ENCODE data around the gene IMMT. TPM values are rescaled to one million over a fixed set of nuclear protein-coding genes. Genes with fewer than 3 reads are reported as not detected.
"Not testable (repeated sequence)": the region's sequence is repeated elsewhere in the genome, so short reads cannot be mapped to it uniquely, and the experiment has no call there.

Gene IMMT
- polyA plus RNA-seq, 1 experiment, result 69.2 TPM

GRCh38 chr2:86202702-86203101 is 7.4 kb upstream of the IMMT start:
- ChIA-PET POLR2A (no interaction called here), CTCF (interaction anchor here (1.1 to 1.4 kb wide), 2 partner anchors 18 kb away, joined by 3 to 6 read pairs; no protein-coding TSS in a partner anchor)
- Histone ChIP-seq H3K27ac (ENCODE audit: low read depth, low read length) (no peak overlapping the region), H3K27me3 (ENCODE audit: control insufficient read depth, insufficient read depth, low read length) (no peaks in the 10 kb centered on the region), H3K9me3 (ENCODE audit: control insufficient read depth, insufficient read depth, low read length) (no peaks in the 10 kb centered on the region), H3K4me3 (ENCODE audit: low read depth, low read length) (no peak overlapping the region)
- TF ChIP-seq CTCF (IDR thresholded peaks at IDR 0.05; ENCODE audit: low read depth, low read length), result no peak
- no peak for DNase-seq (ENCODE audit: low read depth, low spot score)

GRCh38 chr2:86202336-86202692 is 7.1 kb upstream of the IMMT start:
- TF ChIP-seq CTCF (IDR thresholded peaks at IDR 0.05; ENCODE audit: low read depth, low read length), result no peak
- POLR2A ChIA-PET, result no interaction called here
- no peaks in the 10 kb centered on the region for H3K9me3 ChIP-seq (ENCODE audit: control insufficient read depth, insufficient read depth, low read length)
- H3K27me3 ChIP-seq (ENCODE audit: control insufficient read depth, insufficient read depth, low read length), result no peaks in the 10 kb centered on the region
- H3K27ac ChIP-seq (ENCODE audit: low read depth, low read length), result no peak overlapping the region
- no peak overlapping the region for H3K4me3 ChIP-seq (ENCODE audit: low read depth, low read length)
- no peak for DNase-seq (ENCODE audit: low read depth, low spot score)
- CTCF ChIA-PET, result interaction anchor here (1.1 kb wide), 1 partner anchor 19 kb away, joined by 6 read pairs; no protein-coding TSS in a partner anchor

GRCh38 chr2:86201671-86202335 is 6.5 kb upstream of the IMMT start:
- Histone ChIP-seq H3K4me3 (ENCODE audit: low read depth, low read length) (no peak overlapping the region), H3K27me3 (ENCODE audit: control insufficient read depth, insufficient read depth, low read length) (no peaks in the 10 kb centered on the region), H3K27ac (ENCODE audit: low read depth, low read length) (no peak overlapping the region), H3K9me3 (ENCODE audit: control insufficient read depth, insufficient read depth, low read length) (no peaks in the 10 kb centered on the region)
- ChIA-PET POLR2A (no interaction called here), CTCF (interaction anchor here (1.0 to 1.1 kb wide), 3 partner anchors 19 to 172 kb away, joined by 3 to 6 read pairs (median 4); no protein-coding TSS in a partner anchor)
- DNase-seq (ENCODE audit: low read depth, low spot score), result no peak
- peak; percentile 25; the same call in 1 of the 2 replicates for TF ChIP-seq CTCF (IDR thresholded peaks at IDR 0.05; ENCODE audit: low read depth, low read length)

- POLR2A ChIA-PET; H3K9me3 ChIP-seq (ENCODE audit: control insufficient read depth, insufficient read depth, low read length); H3K27ac ChIP-seq (ENCODE audit: low read depth, low read length); H3K27me3 ChIP-seq (ENCODE audit: control insufficient read depth, insufficient read depth, low read length); DNase-seq (ENCODE audit: low read depth, low spot score): not testable (repeated sequence)
- CTCF ChIA-PET, result interaction anchor here (1.1 to 1.4 kb wide), 2 partner anchors 20 to 172 kb away, joined by 4 to 5 read pairs; no protein-coding TSS in a partner anchor
- peak overlapping the region; percentile 96 for H3K4me3 ChIP-seq (ENCODE audit: low read depth, low read length)
These were observed 5.3 kb upstream of the IMMT start for GRCh38 chr2:86200564-86200963.

- DNase-seq (ENCODE audit: low read depth, low spot score), result no peak
- peak overlapping the region; percentile 31 for H3K27ac ChIP-seq (ENCODE audit: low read depth, low read length)
These were observed 4.5 kb upstream of the IMMT start for GRCh38 chr2:86199834-86200177.

More at GRCh38 chr2:86199834-86200177, 4.5 kb upstream of the IMMT start:
- Histone ChIP-seq H3K9me3 (ENCODE audit: control insufficient read depth, insufficient read depth, low read length) (peaks cover 3% of the 10 kb centered on the region; the same call in 1 of the 2 replicates), H3K27me3 (ENCODE audit: control insufficient read depth, insufficient read depth, low read length) (no peaks in the 10 kb centered on the region), H3K4me3 (ENCODE audit: low read depth, low read length) (peak overlapping the region; percentile 96)
- ChIA-PET CTCF (interaction anchor here (1.4 kb wide), 1 partner anchor 21 kb away, joined by 5 read pairs; no protein-coding TSS in a partner anchor), POLR2A (no interaction called here)
- TF ChIP-seq CTCF (IDR thresholded peaks at IDR 0.05; ENCODE audit: low read depth, low read length), result no peak

Data from AG04450 (cell line).